SK-N-SH (cell line): ENCODE results near the gene PRKCA. TPM values are rescaled to one million over a fixed set of nuclear protein-coding genes. Genes with fewer than 3 reads are reported as not detected.

Source experiments
- CTCF ChIA-PET: fragments of 300-600, 350-600 bp; formaldehyde crosslinking; extraction: SDS; loops from one replicate; lab custom pipeline; 2021; lab: Yijun Ruan, JAX
- POLR2A ChIA-PET: fragments of 350-600 bp; sonication (Branson Sonifier 250); formaldehyde crosslinking; extraction: SDS; loops from one replicate; lab custom pipeline; 2020; ENCODE audit warnings: antibody characterized with exemption, inconsistent platforms; lab: Yijun Ruan, JAX
- DNase-seq: peaks from one replicate; pipeline ENCODE4 v3.0.0; 2012
- H2AFZ ChIP-seq: fragments of 200-600 bp; sonication (generic); 2 replicates; pipeline ENCODE4 v1.8.1; 2016; ENCODE audit warnings: antibody characterized with exemption, mild to moderate bottlenecking, low read depth
- H3F3A ChIP-seq: fragments of 200-600 bp; sonication (generic); replicated peaks from 2 replicates; pipeline ENCODE3; 2016; ENCODE audit warnings: antibody characterized with exemption, mild to moderate bottlenecking; ENCODE audit not compliant: insufficient read depth
- H3K27ac ChIP-seq, 2 experiments: fragments of 200-500 bp in 1 of 2; fragments of 200-600 bp in 1 of 2; sonication (Bioruptor generic) in 1 of 2; sonication (generic), shearing (Covaris generic) in 1 of 2; 2 replicates each; pipeline versions ENCODE4 v1.5.1 to v1.6.1; 2014 to 2016; ENCODE audit warnings: low read depth in 2 of 2, inconsistent platforms in 1 of 2, low read length in 1 of 2, mild to moderate bottlenecking in 1 of 2, mixed read lengths in 1 of 2
- H3K27me3 ChIP-seq: fragments of 200-600 bp; sonication (generic), shearing (Covaris generic); 2 replicates; pipeline ENCODE4 v1.6.1; 2016; ENCODE audit warnings: mixed run types; ENCODE audit not compliant: insufficient read depth
- H3K36me3 ChIP-seq, 2 experiments: fragments of 200-500 bp in 1 of 2; fragments of 200-600 bp in 1 of 2; sonication (Bioruptor generic) in 1 of 2; sonication (generic) in 1 of 2; replicated peaks in 1 of 2; 2 replicates each; pipeline versions ENCODE3 to v1.5.1; 2014 to 2016; ENCODE audit warnings: low read length in 1 of 2, mild to moderate bottlenecking in 1 of 2; ENCODE audit not compliant: insufficient read depth in 2 of 2, control insufficient read depth in 1 of 2
- H3K4me1 ChIP-seq, 2 experiments: fragments of 200-500 bp in 1 of 2; fragments of 200-600 bp in 1 of 2; sonication (Bioruptor generic) in 1 of 2; sonication (generic), shearing (Covaris generic) in 1 of 2; 2 replicates each; pipeline versions ENCODE4 v1.5.1 to v1.6.1; 2014 to 2016; ENCODE audit warnings: low read depth in 1 of 2, low read length in 1 of 2, mixed run types in 1 of 2; ENCODE audit not compliant: insufficient read depth in 2 of 2, control insufficient read depth in 1 of 2
- H3K4me2 ChIP-seq: fragments of 200-600 bp; sonication (generic), shearing (Covaris generic); 2 replicates; pipeline ENCODE4 v1.6.1; 2017; ENCODE audit warnings: mixed run types
- H3K4me3 ChIP-seq, 2 experiments: fragments of 200-500 bp in 1 of 2; fragments of 200-600 bp in 1 of 2; sonication (Bioruptor generic) in 1 of 2; sonication (generic), shearing (Covaris generic) in 1 of 2; 2 replicates each; pipeline versions ENCODE4 v1.5.1 to v1.8.1; 2014 to 2016; ENCODE audit warnings: low read depth in 2 of 2, inconsistent platforms in 1 of 2, low read length in 1 of 2, mild to moderate bottlenecking in 1 of 2, mixed read lengths in 1 of 2, moderate library complexity in 1 of 2
- H3K79me2 ChIP-seq: fragments of 200-600 bp; sonication (generic); 2 replicates; pipeline ENCODE4 v1.8.1; 2017; ENCODE audit warnings: mild to moderate bottlenecking; ENCODE audit not compliant: insufficient read depth
- H3K9ac ChIP-seq: fragments of 200-600 bp; sonication (generic); 2 replicates; pipeline ENCODE4 v1.6.1; 2017; ENCODE audit warnings: mixed run types
- H3K9me2 ChIP-seq: fragments of 200-600 bp; sonication (generic); 2 replicates; pipeline ENCODE4 v1.6.1; 2017; ENCODE audit warnings: mixed run types
- H3K9me3 ChIP-seq: fragments of 200-600 bp; sonication (generic); 2 replicates; pipeline ENCODE4 v1.6.1; 2017; ENCODE audit warnings: mixed run types, mild to moderate bottlenecking, moderate library complexity
- H4K20me1 ChIP-seq: fragments of 200-600 bp; sonication (generic); 2 replicates; pipeline ENCODE4 v1.6.1; 2017; ENCODE audit warnings: mild to moderate bottlenecking, mixed run types; ENCODE audit not compliant: insufficient read depth
- GATA2 ChIP-seq: sonication (generic); formaldehyde crosslinking; IDR thresholded peaks from 2 replicates; pipeline ENCODE4 v1.5.0; 2020; ENCODE audit warnings: mild to moderate bottlenecking, missing genetic modification reagents
- JUND ChIP-seq: IDR thresholded peaks from 2 replicates; pipeline ENCODE4 v1.4.0; 2012
- MEF2A ChIP-seq: IDR thresholded peaks from 2 replicates; pipeline ENCODE4 v1.4.0; 2012; ENCODE audit warnings: low read depth, borderline replicate concordance
- MXI1 ChIP-seq: IDR thresholded peaks from 2 replicates; pipeline ENCODE4 v1.6.1; 2012; ENCODE audit warnings: mild to moderate bottlenecking, low read depth, low read length, improper control_type of control experiment
- NFIC ChIP-seq: IDR thresholded peaks from 2 replicates; pipeline ENCODE4 v1.4.0; 2012; ENCODE audit warnings: borderline replicate concordance
- NRF1 ChIP-seq: IDR thresholded peaks from 2 replicates; pipeline ENCODE4 v1.6.1; 2012; ENCODE audit warnings: low read depth, mild to moderate bottlenecking, low read length
- RFX5 ChIP-seq: IDR thresholded peaks from 2 replicates; pipeline ENCODE4 v1.6.1; 2012; ENCODE audit warnings: mild to moderate bottlenecking, improper control_type of control experiment, low read length
- RXRA ChIP-seq: IDR thresholded peaks from 2 replicates; pipeline ENCODE4 v1.4.0; 2012; ENCODE audit warnings: low read depth, mild to moderate bottlenecking, borderline replicate concordance
- SMC3 ChIP-seq: IDR thresholded peaks from 2 replicates; pipeline ENCODE4 v1.6.1; 2012; ENCODE audit warnings: low read depth, low read length, improper control_type of control experiment
- TAF1 ChIP-seq: IDR thresholded peaks from 2 replicates; pipeline ENCODE4 v1.6.1; 2012; ENCODE audit warnings: low read depth, mild to moderate bottlenecking, low read length, moderate library complexity, borderline replicate concordance
- TCF12 ChIP-seq: IDR thresholded peaks from 2 replicates; pipeline ENCODE4 v1.4.0; 2012
- TEAD4 ChIP-seq: IDR thresholded peaks from 2 replicates; pipeline ENCODE4 v1.4.0; 2012; ENCODE audit warnings: mild to moderate bottlenecking, borderline replicate concordance; ENCODE audit not compliant: insufficient read depth
- WGBS: methylation state at CpG from one replicate; pipeline ENCODE4 v1.1.6; 2017; ENCODE audit warnings: low lambda C conversion rate; 5-methylcytosine and 5-hydroxymethylcytosine counted together
- polyA plus RNA-seq, 3 experiments: library from polyadenylated mRNA; depleted of rRNA; stranded (reverse); fragments of >200 nt; gene quantifications; 2 replicates each; pipeline ENCODE4 v1.2.3, GENCODE V29; 2012
- TF ChIP-seq, protein P1 (sequence below): IDR thresholded peaks from 2 replicates; pipeline ENCODE4 v1.6.1; 2012; ENCODE audit warnings: mild to moderate bottlenecking, low read depth, low read length, moderate library complexity
- TF ChIP-seq, protein P2 (sequence below): IDR thresholded peaks from 2 replicates; pipeline ENCODE4 v1.4.0; 2012; ENCODE audit warnings: low read depth, borderline replicate concordance

Gene PRKCA
- polyA plus RNA-seq, 1 of the 3 experiments (the other 2 are of a cell fraction): 108 TPM

- TF ChIP-seq, protein P1, sequence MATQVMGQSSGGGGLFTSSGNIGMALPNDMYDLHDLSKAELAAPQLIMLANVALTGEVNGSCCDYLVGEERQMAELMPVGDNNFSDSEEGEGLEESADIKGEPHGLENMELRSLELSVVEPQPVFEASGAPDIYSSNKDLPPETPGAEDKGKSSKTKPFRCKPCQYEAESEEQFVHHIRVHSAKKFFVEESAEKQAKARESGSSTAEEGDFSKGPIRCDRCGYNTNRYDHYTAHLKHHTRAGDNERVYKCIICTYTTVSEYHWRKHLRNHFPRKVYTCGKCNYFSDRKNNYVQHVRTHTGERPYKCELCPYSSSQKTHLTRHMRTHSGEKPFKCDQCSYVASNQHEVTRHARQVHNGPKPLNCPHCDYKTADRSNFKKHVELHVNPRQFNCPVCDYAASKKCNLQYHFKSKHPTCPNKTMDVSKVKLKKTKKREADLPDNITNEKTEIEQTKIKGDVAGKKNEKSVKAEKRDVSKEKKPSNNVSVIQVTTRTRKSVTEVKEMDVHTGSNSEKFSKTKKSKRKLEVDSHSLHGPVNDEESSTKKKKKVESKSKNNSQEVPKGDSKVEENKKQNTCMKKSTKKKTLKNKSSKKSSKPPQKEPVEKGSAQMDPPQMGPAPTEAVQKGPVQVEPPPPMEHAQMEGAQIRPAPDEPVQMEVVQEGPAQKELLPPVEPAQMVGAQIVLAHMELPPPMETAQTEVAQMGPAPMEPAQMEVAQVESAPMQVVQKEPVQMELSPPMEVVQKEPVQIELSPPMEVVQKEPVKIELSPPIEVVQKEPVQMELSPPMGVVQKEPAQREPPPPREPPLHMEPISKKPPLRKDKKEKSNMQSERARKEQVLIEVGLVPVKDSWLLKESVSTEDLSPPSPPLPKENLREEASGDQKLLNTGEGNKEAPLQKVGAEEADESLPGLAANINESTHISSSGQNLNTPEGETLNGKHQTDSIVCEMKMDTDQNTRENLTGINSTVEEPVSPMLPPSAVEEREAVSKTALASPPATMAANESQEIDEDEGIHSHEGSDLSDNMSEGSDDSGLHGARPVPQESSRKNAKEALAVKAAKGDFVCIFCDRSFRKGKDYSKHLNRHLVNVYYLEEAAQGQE: no peak
- TF ChIP-seq TAF1: no peak
- no peak for TF ChIP-seq TEAD4
- no peak for TF ChIP-seq RFX5
- TF ChIP-seq MEF2A: no peak
- TF ChIP-seq SMC3: no peak
- no peak for TF ChIP-seq NFIC
- TF ChIP-seq, protein P2, sequence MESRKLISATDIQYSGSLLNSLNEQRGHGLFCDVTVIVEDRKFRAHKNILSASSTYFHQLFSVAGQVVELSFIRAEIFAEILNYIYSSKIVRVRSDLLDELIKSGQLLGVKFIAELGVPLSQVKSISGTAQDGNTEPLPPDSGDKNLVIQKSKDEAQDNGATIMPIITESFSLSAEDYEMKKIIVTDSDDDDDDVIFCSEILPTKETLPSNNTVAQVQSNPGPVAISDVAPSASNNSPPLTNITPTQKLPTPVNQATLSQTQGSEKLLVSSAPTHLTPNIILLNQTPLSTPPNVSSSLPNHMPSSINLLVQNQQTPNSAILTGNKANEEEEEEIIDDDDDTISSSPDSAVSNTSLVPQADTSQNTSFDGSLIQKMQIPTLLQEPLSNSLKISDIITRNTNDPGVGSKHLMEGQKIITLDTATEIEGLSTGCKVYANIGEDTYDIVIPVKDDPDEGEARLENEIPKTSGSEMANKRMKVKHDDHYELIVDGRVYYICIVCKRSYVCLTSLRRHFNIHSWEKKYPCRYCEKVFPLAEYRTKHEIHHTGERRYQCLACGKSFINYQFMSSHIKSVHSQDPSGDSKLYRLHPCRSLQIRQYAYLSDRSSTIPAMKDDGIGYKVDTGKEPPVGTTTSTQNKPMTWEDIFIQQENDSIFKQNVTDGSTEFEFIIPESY: no peak
- no peak for TF ChIP-seq RXRA
- TF ChIP-seq JUND: no peak
- no peak for TF ChIP-seq MXI1
- TF ChIP-seq TCF12: no peak
- no peak for TF ChIP-seq NRF1
- no peak for TF ChIP-seq GATA2 (CRISPR knock-in tag)
- H3K9ac ChIP-seq: no peak overlapping the region
- no peaks in the 10 kb centered on the region for H3K9me2 ChIP-seq
- H3K27ac ChIP-seq: no peak overlapping the region
- no peaks in the 10 kb centered on the region for H3K79me2 ChIP-seq
- peaks cover 0 to 13% of the 10 kb centered on the region in 2 experiments; a peak in 1 of 4 replicates for H3K4me1 ChIP-seq
- H3F3A ChIP-seq: no peaks in the 10 kb centered on the region
- no peak for DNase-seq
- no peak overlapping the region for H3K4me2 ChIP-seq
- no peaks in the 10 kb centered on the region for H4K20me1 ChIP-seq
- H2AFZ ChIP-seq: no peak overlapping the region
- H3K27me3 ChIP-seq: peaks cover 3% of the 10 kb centered on the region; the same call in 1 of the 2 replicates
- no peaks in the 10 kb centered on the region for H3K36me3 ChIP-seq
- H3K4me3 ChIP-seq: no peak overlapping the region
- CTCF ChIA-PET: no interaction called here
- H3K9me3 ChIP-seq: no peaks in the 10 kb centered on the region
- 64% methylated on average over 6 of the region's 6 CpGs for WGBS
- POLR2A ChIA-PET: no interaction called here
Observed at GRCh38 chr17:66826856-66827255, 524.4 kb downstream of the PRKCA start.
